ENCODE measurements around the gene RTL1. TPM values are rescaled to one million over a fixed set of nuclear protein-coding genes. Genes with fewer than 3 reads are reported as not detected.

Gene RTL1
- total RNA-seq, 1 donor from 2014 or later: not detected

DNA sequence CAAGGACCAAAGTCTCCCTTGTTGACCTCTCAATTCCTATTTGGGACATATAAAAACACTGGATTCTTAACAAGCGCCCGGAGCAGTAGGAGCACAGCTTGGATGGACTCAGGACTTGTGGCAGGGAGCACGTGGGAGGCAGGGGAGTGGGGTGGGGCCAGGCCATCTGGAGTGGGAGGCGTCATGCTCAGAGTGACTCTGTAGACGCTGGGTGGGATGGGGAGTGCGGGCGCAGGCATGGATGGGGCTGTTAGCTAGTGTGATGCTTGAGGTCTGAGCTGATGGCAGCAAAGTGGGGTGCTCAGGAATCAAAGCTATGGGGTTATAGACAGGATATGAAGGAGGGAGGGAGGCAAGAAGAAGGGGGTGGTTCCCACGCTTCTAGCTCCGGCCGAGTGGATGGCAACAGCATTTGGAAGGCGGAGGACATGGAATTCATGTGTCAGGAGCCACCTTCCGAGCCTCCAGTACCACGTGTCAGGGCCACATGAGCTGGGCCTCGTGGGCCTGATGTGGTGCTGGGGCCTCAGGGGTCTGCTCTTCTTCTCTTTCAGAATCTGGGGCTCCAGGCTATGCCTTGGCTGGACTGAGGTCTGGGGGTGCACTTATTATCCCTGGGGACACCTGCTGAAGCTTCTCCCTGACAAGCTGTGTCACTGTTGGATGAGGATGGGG, 51.4 kb downstream of the RTL1 start:
- intact Hi-C loops (cut with micrococcal nuclease): loop anchor here (1.0 to 10.0 kb wide), 2 partner anchors 383 to 776 kb away; no protein-coding TSS in a partner anchor

DNA sequence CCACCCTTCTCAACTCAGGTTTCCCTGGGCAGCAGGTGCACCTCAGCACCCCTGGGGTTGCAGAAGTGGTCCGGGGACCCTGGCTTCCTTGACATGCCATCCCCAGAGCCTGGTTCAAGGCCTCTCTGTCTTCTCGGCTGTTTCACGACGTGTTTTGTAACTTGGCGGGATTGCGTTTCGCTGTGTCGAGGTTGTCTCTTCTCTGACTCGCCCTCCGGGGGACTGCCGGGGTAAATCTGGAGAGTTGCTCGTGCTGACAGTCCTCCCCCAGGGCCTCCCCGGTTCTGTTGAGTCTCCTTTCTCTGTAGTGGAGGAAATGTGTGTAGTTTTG, 52.0 kb downstream of the RTL1 start:
- intact Hi-C loops (cut with micrococcal nuclease): loop anchor here (1.0 to 10.0 kb wide), 2 partner anchors 383 to 777 kb away; no protein-coding TSS in a partner anchor

DNA sequence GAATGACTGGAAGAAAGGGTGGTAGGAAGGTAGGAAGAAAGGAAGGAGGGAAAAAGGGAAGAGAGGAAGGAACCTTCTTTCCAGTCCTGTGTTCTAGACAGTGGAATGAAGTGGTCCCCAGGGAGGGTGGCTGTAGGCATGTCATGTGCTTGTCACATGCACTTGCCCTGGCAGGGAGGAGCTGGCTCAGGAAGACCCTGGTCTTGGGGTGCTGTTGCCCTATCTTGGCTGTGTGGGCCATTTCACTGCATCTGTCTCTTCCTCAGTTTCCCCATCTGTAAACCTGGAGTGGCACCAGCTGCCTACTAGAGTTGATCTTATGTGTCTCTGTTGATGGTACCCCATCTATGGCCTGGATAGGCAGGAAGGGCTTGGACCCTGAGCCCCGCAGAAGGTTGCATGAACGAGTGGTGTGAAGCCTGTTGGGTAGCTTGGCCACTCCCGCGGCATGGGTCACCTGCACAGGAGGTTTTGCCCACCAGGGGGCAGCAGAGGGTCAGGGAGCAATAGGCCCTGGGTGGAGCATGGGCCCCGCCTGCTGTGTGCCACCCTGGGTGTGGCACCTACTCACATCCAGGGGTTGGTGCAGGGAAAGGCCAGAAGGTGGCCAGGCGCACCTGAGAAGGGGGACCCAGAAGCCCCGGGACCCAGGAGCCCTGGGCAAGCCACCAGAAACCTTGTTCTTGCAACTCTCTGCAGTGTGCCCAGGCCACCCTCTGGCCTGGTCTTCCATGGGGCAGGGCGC, 52.5 kb downstream of the RTL1 start:
- intact Hi-C loops (cut with micrococcal nuclease): loop anchor here (1.0 to 10.0 kb wide), 2 partner anchors 384 to 777 kb away; no protein-coding TSS in a partner anchor

DNA sequence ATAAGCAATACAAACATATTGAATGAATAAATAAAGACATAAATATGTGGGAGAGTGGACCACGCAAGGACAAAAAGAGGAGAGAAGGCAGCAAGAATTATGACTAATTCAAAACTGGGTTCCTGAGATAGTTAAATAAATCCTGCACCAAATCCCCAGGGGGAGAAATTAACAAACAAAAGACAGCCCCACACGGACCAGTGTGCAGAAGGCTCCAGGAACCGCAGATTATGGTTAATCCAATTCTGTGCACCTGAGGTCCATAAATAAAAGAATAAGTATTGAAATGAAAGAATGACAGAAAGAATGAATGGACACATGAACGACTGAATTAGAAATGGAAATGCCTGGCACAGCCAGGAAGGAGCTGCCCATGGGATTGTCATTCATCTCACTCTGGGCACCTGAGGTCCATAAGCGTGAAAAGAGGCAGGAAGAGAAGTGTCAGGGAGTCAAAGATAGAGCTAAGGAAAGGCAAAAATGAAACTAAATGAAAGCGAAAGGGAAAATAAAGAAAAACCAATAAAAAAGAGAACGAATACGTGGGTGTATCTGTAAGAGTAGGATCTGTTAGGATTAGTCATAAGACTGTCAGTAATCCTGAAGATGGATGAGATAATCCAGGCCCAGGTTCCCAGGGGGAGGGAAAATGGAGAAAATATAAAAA, 54.3 kb downstream of the RTL1 start:
- intact Hi-C loops (cut with micrococcal nuclease): no loop called here

DNA sequence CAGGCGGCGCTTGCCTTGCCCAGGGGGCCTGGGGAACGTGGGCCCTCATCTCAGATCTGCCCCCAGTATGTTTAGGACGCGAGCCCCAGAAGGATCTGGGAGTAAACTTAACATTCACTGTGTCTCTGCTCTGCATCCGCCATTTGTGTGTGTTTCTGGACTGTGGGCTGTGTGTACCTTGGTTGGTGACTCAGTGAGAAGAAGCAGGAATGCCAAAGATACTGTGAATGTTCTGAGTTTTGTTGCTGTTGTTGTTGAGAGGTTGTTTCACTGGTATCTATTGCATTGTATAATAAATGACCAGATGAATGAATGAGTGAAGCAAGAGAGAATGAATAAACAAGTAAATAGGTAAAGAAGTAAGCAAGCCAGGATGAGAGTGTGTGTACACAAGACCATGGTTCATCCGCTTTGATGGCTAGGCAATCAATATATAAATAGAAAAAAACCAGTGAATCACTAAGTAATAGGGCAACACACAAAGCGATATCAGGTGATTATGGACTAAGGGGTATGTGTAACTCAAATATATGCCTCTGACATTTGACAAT, 57.1 kb downstream of the RTL1 start:
- intact Hi-C loops (cut with micrococcal nuclease): no loop called here

DNA sequence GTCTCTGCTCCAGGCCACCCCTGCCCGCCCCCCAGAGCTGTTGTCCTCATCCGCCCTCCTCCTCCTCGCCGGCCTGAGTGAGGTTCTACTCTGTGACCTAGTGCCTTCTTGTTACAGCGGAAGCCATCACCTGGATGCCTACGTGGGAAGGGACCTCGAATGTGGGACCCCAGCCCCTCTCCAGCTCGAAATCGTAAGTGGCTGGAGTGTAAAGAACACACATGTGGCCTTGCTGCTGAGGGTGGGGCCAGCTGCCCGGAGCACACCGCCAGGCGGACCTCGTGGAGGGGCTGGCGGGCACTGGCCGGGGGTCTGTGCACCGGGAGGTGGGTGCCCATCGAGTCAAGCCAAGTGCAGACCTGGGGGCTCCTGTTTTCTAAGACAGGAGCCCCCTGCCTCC, 58.2 kb downstream of the RTL1 start:
- intact Hi-C loops (cut with micrococcal nuclease): no loop called here

DNA sequence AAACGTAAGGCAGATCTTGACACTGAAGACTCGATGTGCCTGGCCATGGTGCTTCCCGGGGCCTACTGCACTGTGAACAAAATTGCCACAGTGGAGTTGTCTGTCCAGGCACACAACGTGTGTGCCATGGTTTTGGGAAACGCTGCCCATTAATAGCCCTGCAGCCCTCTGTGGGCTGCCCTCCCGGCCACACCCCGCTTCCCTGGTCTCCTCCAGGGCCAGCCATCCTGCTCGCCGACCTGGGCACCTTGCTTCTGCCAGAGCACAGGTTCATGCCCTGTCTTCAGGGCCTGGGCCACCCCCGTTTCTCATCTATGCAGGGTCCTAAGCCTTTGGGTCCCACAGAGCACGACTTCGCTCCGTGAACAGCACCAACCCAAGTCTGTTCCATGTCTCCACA, 58.7 kb downstream of the RTL1 start:
- intact Hi-C loops (cut with micrococcal nuclease): no loop called here

DNA sequence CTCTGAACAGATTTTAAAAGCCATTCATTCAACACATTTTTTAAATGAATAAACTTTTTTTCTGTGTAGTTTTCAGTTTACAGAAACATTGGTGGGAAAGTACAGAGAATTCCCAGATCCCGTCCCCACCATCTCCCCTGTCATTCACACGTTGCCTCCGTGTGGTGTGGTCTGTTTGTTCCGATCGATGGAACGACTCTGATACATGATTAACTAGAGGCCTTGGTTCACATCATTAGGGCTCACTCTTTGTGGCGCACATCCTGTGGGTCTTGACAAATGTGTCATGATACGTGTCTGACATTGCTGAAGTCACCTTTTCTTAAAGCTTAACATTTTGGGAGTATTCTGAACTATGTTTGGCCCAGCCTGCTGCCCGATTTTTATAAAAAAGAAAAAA, 59.1 kb downstream of the RTL1 start:
- intact Hi-C loops (cut with micrococcal nuclease): no loop called here

DNA sequence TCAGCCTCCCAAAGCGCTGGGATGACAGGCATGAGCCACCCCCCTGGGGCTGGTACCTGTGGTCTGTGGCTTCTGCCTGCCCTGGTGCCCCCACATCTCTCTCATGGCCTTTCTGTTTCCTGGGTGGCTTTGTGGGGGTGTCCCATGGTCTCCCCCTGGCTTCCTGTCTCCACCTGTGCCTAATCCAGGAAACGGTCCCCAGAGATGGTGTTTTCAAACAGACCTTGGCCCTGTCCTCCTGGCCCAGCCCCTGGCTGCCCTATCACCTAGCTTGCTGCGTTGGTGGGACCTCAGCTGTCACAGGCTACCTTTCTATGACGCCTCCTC, 59.5 kb downstream of the RTL1 start:
- intact Hi-C loops (cut with micrococcal nuclease): no loop called here

DNA sequence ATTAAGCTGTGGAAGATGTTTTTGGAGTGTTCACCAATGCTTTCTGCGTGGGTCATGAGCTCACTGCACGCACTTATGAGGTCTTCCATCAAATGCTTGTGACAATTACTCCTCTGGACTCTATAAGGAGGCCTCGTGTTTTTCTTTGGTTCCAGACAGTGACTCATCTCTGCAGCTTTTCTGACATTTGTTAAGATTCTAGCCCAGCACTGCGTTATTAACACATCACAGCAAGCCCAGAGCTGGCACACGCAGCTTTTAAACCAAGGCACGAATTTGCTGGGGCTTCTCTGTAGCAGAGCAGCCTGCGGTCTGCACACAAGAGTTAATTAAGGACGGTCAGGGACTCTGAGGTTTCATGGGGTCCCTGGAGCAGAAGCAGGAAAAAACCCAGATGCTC, 60.7 kb downstream of the RTL1 start:
- intact Hi-C loops (cut with micrococcal nuclease): no loop called here

DNA sequence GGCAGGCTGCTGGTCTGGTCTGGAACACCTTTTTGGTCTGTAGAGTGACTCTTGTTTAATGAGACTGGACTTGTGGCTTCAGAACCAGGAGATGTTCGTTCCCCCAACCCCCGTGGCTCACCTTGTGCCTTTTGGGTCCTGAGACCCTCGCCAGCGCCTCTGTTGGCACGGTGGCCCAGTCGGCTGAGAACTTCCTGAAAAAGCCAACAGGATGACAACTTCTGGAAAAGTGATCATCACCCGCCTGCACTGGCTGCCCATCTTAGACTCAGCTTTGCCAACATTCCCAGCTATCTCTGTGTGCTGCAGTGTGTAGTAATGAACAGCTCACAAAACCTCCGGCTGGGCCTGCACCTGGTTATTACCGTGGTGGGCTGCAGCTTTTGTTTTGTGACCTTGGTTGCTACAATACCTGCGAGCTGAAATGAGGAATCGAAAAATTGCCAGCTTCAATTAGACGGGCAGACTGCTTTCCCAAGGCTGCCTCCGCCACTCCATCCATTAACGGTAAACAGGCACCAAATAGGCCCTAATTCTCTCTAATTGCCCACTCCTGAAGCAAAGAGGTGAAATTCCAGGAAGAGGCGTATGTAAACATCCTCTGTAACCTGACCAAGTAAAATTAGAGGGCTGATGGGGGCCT, 61.6 kb downstream of the RTL1 start:
- intact Hi-C loops (cut with micrococcal nuclease): no loop called here

DNA sequence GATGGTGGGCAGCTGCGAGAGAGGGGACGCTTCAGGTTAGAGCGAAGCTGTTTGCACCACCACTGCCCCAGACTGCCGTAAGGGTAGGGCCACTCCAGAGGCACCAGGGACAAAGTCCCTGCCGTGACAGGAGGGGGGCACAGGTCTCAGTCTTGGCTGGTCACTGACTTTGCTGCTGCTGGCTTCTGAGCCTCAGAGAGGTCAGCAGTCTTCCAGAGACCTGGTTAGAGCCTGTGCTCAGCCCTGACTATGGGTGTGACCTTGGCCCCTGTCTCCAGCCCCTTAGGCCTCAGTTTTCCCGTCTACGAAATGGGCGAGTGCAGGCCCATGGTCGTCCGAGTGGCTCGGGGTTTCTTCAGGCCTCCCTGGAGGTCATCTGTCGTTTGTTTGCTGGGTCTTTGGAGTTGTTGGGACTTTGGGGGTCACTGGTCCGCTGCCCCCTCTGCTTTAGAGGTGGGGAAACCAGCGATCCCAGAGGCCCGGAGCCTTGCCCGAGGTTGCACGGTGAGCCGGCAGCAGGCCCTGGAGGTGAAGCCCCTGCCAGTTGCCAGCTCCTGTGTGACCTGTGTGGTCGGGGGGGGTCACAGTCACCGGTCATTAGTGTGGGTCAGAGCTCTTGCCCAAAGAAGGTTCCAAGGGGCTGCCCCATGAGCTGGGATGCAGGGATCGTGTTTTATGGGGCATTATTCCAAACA, 62.3 kb downstream of the RTL1 start:
- intact Hi-C loops (cut with micrococcal nuclease): no loop called here

DNA sequence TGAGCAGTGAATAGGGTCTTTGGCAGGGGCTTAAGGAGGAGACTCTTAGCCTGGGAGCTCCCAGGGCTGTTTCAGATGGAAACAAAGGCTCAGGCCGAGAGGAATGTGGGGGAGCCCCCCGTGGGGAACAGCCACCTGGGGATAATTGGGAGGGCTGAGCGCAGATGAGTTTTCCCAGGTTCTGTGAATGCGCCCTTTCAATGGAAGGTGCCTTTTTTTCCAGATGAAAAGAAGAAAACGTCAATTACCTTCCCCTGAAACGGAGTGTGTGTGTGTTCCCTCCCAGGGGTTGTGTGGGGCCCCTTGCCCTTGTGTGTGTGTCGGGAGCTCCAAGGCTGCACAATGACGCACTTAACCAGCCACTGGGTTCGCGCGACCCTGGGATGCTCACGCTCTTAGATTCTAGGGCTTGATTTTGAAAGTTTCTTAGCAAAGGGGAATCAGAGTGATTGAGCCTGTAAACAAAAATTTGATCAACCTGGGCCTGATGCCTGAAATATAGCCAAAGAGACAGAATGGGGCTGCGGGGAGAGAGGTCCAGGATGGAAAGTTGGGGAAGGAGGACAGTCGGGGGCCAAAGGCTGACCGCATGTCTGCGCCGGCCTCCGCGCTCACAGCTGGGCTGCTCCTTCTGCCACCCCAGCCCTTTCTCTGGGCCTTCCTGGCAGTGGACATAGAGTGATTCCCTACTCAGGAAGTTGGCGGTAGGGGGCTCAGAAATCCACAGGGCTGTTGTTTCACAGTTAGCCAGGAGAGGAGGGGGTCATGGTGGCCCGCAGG, 63.0 kb downstream of the RTL1 start:
- intact Hi-C loops (cut with micrococcal nuclease): no loop called here

DNA sequence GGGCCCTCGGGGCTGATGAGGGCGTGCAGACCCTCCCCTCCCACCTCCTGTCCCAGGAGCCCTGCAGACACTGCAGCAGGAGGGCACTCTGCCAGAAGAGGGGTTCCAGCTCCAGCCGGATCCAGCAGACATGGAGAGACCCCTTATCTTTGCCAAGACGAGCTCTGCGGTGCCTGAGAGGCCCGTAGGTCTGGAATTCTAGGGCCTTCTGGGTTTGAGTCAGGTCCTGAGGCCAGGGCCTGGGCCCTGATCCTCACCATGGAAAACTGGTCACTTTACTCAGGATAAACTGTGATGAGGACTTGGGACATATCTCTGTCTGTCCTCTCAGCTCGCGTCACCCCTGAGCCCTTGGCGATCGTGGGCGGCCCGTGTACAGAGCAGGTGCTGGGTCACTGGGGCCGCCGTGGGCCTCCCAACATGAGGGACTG, 63.8 kb downstream of the RTL1 start:
- intact Hi-C loops (cut with micrococcal nuclease): no loop called here

DNA sequence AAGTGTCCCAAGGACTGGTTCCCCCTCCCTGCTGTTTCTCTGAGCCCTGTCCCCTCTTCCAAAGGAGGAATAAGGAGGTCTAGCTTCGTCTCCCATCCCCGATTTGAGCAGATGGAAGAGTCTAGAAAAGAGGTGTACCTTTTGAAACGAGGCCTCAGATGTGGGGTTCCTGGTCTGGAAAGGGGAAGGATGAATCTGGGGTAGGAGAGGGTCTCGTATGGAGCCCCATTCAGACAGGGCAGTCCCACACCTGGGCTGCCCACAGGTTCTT, 64.3 kb downstream of the RTL1 start:
- intact Hi-C loops (cut with micrococcal nuclease): no loop called here

DNA sequence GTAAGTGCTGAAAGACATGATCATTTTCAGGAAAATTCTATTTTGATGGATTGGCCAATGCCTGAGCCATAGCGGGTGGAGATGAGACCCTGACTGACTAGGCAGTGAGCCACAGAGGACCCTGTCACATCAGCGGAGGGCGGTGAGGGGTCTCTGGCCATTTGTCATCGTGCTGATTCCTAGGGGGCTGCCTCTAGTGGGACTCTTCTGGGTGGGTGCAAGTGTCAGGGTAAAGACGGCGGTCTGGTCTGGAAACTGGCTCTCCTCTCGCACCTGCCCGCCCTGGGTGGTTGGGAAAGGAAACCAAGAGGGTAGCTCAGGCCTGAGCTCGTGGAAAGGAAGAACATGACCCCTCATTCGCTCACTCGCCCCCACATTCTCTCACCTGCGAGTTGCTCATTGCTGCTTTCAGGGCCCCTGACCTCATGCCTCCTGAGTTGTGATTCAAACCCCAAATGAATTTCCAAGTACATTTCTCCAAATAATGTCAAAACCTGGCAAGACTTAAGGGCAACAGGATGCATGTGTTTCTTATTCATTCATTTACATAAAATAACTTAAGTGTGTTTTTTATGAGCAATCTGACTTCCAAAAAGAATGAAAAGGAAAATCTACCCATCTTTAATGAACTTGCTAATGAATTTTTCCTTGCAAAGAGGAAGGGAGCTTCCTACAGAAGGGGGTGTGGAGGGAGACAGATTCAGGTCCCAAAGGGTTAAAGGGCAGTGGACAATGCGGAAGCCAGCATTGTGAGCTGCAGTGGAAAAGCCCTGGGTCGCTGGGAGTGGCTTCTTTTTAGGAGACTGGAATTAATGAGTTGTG, 64.8 kb downstream of the RTL1 start:
- intact Hi-C loops (cut with micrococcal nuclease): no loop called here

DNA sequence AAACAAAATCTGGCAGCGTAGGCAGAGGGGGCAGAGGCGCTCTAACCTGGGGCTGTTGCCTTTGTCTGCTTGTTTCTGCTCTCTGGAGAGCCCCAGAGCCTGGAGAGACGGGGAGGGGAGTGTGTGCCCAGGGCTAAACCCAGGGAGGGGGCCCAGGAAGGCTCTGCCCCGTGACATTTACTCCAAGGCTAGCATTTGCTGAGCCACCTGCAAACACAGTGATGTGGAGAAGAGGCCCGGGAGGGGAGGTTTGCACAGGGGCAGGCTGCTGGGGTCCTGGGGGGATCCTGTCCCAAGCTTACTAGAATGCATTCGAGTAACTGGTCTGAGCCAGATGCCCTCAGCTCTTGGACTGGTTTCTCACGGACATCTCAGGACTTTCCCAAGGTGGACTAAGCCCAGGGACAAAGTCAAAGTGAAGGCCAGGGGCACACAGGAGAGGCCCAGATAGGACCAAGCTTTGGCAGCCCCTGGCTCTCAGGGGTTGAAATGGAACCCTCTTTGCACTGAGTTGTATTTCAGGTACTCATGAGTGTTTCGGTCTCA, 65.6 kb downstream of the RTL1 start:
- intact Hi-C loops (cut with micrococcal nuclease): no loop called here

DNA sequence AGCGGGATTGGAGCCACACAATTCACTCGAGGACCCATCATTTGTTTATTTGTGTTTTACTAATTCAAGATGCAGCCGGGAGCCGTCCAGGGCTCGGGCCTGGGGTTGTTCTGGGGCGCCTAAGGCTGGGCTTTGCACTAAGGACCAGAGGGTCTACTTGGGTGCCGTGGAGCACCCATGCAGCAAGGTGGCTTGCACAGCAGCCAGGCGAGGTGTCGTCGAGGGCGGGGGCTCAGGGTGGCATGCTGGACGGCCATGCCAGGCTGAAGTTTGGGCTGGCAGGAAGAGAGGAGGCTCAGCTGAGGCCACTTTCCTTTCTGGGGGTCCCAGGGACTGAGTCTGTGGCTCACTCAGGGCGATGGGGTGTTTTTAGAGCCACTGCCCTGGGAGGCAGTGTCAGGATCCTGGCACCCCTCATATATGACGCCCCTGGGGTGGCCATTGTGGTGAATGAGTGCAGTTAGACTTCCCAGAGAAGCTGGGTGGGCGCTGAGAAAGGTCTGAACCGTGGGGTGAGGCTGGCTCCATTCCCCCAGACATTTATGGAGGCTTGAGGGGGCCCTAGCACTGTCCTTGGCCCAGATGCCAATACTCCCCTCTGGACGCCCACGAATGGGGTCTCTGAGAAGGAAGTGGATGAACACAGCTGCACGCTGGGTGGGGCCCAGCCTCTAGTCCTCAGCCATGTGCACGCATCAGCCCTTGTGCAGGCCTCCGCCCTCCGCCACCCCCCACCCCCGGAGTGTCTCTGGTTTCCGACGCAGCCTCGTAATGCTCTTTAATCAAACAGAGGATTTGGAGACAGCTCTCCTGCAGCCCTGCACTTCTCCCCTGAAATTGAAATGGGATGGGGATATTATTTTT, 66.3 kb downstream of the RTL1 start:
- intact Hi-C loops (cut with micrococcal nuclease): no loop called here

Data from T-helper 2 cell treated with Interferon-gamma antibody and Interleukin-4, amounts not matched to agents 100 ng/mL and 5 ng/mL, for 36 hours (primary cell).